Glomerular visceral epithelial cell (primary cell): ENCODE measurements around the gene BNIP1.
"Not testable (repeated sequence)": the region's sequence is repeated elsewhere in the genome, so short reads cannot be mapped to it uniquely, and the experiment has no call there.

Experiments used
- DNase-seq: peaks from one replicate; pipeline ENCODE4 v3.0.0-alpha.2; 2016; ENCODE audit errors: extremely low spot score

Gene BNIP1, protein sequence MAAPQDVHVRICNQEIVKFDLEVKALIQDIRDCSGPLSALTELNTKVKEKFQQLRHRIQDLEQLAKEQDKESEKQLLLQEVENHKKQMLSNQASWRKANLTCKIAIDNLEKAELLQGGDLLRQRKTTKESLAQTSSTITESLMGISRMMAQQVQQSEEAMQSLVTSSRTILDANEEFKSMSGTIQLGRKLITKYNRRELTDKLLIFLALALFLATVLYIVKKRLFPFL

DNA sequence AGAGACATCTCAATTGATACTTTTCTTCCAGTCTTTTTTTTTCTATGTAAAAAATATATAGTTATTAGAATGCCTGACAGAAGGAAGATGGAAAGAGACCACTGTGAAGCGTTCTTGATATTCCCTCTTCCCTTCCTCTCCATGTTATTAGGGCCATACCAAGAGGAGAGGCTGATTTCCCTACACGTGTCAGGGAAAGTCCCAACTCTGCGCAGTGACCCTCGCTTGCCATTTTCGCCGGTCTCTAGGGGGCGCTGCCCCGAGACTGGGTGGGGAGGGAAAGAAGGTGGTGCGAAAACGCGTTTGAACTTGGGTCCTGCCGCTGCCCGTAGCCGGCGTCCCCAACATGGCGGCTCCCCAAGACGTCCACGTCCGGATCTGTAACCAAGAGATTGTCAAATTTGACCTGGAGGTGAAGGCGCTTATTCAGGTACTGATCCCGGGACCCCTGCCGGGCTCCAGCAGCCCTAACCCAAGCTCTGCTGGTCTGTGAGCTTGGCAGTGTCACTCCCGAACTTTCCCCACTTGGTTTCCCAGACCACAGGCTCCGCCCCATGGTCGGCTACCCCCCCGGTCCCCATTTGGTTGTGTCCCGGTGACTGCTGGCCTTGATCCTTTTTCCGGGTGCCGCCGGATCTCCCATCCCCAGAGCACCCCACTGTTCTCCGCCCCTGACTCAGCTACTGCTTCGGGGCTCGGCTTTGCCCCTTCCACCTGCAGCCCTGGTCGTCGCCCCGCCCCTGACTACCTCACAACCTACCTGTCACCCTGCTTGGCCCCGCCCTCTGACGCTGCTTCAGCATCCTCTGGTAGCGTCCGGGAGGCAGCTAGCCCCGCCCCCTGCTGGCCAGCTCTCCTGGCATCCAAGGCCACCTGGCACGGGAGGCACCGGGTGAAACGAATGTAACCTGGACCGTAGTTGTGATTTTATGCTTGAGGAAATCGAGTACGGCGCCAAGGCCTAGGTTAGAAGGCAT, at the start of gene BNIP1:
TSS of gene BNIP1 (plus strand) at position 332 of the 977 bp plus-strand sequence. CDS start at position 347, 15 bp downstream.
- peak; percentile 95 for DNase-seq

DNA sequence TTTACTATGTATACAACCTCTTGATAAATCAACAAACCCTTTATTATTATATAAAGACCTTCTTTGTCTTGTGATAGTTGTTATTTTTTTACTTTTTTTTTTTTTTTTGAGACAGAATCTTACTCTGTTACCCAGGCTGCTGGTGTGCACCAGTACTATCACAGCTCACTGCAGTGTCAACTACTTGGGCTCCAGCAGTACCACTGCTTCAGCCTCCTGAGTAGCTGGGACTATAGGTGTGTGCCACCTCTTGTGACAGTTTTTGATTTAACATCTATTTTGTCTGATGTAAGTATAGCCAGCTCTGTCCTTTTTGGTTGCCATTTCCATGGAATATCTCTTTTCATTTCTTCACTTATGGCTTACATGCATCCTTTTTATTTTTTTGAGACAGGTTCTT, 45.5 kb upstream of the BNIP1 start:
- DNase-seq: no peak

DNA sequence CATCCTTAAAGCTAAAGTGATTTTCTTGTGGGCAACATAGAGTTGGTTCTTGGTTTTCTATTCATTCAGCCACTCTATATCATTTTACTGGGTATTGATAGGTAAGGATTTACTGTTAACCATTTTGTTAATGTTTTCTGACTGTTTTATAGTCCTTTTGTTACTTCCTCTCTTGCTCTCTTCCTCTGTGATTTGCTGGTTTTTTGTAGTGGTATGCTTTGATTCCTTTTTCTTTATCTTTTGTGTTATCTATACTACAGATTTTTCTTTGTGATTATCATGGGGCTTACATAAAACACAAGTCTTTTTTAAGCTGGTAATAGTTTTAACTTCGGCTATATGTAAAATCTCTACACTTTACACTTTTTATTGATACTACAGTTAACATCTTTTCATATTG, 44.9 kb upstream of the BNIP1 start:
- no peak for DNase-seq

DNA sequence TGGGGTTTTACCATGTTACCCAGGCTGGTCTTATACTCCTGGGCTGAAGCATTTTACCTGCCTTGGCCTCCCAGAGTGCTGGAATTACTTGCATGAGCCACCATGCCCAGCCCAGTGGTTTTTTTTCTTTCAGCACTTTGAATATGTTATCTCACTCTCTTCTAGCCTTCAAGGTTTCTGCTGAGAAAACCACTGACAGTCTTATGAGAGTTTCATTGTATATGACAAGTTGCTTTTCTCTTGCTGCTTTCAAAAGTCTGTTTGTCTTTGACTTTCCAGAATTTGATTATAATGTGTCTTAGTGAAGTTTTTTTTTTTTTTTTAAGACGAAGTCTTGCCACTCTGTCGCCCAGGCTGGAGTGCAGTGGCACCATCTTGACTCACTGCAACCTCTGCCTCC, 43.1 kb upstream of the BNIP1 start:
- DNase-seq: no peak

DNA sequence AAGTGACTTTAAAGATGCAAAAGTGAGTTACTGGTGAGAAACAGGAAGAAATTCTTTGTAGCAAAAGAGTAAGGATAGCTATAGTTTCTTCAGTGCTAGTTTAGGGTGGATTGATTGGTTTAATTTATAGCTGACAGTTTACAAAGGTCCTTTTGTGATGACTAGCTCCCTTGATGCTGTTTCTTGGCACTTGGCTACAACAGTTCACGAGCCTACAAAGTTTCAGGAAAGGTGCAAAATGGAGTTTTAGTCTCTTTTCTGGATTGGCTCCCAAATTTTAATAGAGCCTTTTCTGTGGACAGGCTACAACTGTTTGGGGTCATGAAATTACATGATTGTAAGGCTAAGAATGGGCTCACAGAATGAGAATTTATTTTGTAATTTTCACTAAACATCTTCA, 40.9 kb upstream of the BNIP1 start:
- DNase-seq: no peak

DNA sequence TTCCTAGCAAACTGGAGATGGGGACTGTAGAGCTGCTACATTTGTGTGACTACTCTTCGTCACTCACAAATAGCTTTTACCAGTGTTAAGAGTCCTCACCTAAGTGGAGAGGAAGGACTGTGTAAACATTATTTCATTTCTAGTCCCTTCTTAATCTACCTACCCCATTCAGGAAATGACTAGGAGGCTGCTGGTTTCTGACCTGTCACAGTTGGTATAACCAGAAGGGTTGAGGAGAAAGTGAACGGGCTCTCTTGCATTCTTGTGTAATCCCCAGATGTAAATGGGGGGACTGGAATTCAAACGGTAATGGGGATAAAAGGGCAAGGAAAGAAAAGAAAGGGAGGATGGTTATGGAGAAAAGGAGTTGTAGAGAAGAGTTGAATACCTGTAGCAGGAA, 35.4 kb upstream of the BNIP1 start:
- DNase-seq: no peak

DNA sequence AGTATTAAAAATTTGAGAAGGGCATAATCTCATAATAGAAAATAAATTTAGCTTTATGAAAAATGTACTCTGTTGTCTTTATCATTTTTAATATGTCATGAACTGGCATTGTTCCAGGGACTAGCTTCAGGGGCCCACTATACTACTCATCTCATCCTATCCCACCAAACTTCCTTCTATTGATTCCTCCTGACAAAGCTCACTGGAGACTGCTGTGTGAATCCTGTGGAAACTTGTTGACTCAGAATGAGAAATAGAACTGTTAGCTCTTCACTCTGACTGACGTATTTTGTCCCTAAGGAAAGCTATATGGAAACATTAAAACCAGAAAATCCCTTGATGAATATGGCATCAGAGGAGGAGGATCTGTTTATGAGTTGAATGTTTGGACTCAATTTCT, 29.8 kb upstream of the BNIP1 start:
- no peak for DNase-seq

DNA sequence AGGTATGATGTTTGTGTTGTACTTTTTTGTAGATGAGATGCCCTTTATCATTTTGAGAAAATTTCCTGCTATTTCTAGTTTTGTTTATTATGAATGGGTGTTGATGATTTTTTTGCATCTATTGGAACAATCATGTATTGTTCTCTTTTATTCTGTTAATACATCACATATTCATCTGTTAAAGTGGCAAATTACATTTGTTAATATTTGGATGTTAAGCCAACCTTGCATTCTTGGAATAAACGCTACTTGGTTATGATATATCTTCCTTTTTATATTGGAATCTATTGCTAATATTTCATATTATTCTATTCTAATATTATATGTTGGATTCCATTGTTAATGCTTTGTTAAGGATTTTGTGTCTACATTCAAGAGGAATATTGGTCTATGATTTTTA, 24.6 kb upstream of the BNIP1 start:
- DNase-seq: no peak

DNA sequence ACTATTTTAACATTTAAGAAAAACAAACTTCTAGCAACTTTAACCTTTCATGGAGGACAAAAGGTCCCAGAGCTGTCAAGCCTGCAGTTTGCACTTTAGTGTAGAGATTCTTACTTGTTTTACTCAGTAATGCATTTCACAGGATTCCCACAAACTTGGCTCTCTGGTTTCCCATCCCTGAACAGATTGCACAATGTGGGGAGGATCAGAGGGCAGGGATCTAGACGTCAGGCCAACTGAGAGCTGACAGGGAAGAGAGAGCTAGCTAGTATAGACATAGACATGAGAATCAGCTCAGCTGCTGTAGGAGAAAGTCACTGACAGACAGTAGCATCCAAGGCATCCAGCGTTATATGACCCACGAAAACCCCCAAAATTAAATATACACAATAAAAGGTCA, 20.9 kb upstream of the BNIP1 start:
- no peak for DNase-seq

DNA sequence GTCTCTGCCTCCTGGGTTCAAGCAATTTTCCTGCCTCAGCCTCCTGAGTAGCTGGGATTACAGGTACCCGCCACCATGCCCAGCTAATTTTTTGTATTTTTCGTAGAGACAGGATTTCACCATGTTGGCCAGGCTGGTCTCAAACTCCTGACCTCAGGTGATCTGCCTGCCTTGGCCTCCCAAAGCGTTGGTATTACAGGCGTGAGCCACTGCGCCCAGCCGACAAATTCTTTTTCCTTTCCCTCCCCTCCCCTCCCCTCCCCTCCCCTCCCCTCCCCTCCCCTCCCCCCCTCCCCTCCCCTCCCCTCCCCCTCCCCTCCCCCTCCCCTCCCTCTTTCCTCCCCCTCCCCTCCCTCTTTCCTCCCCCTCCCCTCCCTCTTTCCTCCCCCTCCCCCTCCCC, 12.2 kb upstream of the BNIP1 start:
- not testable (repeated sequence) for DNase-seq

DNA sequence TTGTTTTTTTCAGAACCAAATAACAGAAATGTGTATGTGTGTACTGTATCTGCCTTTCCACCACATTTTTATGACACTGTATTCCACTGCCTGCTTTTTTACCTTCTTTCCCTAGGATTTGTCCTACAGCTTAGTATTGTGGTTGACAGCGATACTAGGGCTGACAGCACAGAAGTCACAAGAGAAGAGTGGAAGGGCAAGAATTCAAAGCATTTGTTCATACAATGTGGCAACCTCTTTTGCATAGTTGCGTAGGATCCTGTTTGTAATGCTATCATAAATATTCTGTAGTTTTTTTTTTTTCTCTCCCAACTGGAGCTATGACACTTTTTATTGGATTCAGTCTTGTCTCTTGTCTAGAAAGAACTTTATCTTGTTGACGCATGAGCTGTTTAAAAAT, 5.6 kb upstream of the BNIP1 start:
- no peak for DNase-seq

DNA sequence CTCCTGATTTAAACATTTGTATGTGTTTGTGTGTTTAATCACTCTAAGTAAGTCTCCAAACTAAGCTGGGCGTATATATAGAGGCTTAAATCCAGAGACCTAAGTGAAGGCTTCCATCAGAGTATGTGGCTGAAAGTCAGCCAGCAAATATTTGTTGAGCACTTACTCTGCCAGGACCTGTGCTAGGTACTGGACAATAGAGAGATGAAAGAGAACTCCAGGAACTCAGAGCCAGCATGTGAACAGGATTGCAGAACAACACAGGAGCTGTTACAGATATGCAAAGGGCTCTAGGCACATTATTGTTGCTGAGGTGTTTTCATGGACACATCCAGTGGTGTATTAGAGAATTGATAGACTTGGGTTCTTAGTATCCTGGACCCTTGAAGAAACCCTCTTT, 4.7 kb upstream of the BNIP1 start:
- DNase-seq: no peak

DNA sequence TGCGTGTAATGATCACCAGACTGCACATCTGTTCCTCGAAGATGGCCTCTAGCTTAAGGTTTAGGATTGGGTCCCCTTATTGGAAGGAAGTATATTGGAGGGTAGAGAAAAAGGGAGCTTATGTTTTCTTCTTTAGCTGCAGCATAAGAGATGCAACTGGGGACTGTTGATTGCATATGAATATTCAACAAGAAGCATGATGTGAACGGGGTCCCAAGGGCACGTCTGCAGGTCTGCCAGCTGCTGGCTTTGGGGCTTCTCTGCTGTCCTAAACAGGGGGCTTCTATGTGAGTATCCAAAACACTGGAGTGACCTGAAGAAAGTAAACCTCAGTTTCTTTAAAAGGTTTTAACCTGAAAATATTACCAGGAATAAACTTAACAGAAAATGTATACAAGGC, 3.6 kb upstream of the BNIP1 start:
- no peak for DNase-seq

DNA sequence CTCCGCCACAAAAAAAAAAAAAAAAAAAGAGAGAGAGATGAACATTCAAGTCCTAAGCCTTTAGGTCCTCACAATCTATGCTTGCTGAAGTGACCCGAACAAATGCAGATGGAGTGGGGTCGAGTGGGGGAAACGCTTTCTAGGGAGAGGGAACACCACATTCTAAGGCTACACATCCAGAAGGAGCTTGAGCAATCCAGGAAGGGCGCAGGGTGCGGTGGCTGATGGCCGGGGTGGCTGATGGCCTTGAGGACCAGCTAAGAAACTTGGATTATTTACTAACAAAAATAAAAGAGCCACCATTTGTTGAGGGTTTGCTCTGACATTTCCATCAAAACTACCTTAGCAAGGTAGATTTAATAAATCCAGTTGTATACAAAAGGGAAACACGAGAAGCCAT, 764 bp upstream of the BNIP1 start:
- DNase-seq: no peak

DNA sequence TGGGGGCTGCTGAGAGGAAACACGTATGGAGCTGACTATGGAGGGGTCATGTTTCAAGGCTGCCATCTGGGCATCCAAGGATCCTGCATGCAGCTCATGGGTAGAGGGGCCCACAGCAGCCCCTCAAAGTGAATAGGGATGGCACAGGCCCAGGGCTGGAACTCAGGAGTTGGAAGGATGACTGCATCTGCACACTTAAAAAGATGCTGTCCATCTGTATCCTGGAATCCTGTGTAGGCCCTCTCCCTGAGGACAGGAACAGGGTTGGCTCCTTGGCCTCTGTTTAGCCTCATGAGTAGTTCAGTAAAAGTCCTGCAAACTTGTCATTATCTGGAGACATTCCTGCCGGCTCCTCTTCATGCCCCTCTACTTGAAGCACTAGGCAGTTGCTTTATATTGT, 4.0 kb downstream of the BNIP1 start:
- no peak for DNase-seq

DNA sequence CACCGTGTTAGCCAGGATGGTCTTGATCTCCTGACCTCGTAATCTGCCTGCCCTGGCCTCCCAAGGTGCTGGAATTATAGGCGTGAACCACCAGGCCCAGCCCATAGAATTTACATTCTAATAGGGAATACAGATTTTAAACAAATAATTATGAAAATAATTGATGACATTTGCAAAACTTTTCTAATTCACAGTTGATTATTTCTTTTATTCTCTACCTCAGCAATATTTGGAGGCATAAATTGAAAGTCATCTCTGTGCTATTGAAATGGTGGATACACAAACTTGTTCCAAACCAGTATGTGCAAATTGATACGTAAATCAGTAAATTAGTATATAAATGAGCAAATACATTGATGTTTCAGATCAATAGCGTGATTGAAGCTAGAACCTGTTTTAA, 8.2 kb downstream of the BNIP1 start:
- DNase-seq: no peak

DNA sequence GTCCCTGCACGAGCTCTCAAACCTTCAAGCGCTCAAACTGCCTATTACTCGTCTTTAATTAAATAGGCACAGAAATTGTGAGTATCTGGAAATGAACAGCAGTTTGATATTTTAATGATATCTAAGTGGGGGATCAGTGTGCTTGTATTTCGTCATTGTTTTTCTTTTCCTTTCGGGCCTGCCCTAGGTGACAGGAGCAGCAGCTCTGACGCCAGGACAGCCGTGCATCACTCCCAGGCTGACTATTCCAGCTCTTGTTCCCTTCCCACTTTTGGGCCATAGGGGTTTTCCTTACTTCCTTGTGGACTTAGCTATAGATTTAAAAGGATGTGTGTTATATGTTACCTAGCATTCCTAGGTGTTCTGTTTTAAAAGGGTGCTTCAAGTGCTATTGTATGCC, 9.5 kb downstream of the BNIP1 start:
- DNase-seq: no peak

DNA sequence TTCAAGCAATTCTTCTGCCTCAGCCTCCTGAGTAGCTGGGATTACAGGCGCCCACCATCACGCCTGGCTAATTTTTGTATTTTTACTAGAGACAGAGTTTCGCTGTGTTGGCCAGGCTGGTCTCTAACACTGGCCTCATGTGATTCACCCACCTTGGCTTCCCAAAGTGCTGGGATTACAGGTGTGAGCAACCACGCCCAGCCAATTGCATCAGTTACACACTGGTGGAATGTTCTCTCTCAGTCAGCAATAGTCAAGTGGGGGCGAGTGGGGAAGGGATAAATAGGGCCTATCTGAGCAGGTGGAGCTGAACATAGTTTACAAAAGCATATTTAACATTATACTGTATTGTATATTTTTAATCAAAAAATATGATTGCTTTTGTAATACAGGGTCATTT, 10.3 kb downstream of the BNIP1 start:
- not testable (repeated sequence) for DNase-seq

DNA sequence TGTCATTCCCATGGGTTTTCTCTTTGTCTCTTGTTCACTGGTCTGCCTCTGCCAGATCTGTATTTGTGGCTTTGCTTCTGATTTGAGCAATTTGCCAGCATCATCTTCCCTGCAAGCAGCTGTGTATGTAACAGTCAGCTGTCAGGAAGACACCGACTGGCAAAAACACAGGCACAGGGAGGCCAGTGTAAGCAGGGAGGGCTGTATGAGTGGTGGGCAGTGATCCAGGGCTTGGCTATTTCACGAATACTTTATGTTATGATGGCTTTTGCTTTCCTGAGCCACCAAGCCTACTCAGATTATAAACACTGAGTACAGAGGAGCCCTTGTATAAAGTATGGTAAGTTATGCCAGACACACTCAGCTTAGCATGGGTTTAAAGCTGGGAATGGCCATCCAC, 11.6 kb downstream of the BNIP1 start:
- no peak for DNase-seq

DNA sequence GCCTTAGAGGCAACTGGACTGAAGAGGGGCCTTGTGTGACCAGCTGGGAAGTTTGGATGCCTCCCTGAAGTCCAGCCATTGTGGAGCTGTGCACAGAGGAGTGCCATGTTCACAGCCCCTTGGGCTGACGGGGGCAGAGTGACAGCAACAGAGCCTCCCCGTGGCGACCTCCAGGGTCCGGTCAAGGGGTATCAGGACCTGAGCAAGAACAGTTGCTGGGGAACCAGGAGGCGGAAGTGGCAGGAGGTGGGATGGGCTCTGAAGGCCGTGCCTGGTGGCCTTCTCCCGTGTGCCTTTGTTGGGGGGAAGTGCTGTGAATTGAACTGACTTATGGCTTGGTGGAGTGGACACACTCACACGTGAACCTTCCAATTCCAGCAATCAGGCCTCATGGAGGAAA, 14.0 kb downstream of the BNIP1 start:
- DNase-seq: no peak

DNA sequence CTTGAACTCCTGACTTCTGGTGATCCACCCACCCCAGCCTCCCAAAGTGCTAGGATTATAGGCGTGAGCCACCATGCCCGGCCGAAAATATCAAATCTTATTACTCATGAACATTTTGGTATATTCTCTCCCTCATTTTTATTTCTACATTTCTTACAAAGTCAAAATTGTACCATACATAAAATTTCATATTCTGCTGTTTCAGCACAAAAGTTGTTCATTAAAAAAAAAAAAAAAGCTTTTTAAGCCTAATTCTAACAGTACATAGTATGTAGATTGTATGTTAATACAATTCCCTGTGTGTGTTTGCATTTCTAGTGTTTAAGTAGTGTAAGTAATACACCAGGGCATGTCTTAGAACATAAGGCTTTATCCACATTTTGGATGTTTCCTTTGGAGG, 14.9 kb downstream of the BNIP1 start:
- DNase-seq: no peak

DNA sequence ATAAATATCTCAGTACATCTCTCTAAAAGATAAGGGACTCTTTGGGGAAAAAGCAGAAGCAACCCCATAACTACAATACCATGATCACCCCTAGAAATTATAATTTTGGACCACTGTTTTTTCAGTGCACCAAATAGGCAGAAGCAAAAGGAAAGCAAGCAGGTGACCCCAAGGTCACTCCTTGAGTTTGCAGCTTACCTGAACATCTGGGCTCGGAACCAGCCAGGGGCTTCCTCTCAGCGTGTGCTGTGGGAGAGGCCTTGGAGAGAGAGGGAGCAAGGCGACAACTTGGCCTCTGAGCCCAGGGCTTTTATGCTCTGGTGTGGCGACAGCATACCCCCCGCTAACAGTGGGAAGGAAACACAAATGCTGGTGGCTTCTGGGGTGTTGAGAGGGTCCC, 16.8 kb downstream of the BNIP1 start:
- DNase-seq: no peak

DNA sequence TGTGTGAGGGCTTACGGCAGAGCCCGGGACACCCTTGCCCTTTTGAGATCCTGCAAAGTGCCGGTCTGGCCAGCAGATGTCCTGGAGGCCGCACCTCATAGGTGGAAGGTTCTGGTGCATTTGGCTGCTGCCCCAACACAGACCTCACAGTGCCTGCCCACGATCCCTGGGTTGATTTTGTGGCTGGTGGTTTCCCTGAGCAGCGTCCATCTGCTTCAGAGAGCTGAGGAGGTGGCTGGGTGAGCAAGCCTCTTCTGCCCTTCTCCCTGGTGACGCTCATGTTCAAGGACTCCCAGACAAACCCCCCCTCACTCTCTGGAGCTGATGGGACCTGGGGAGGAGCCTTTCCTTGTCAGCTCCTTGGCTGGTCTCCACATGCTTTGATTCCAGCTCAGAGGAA, 18.9 kb downstream of the BNIP1 start:
- DNase-seq: no peak
